ENCODE results near the gene TPM1.

- TF ChIP-seq CC2D1A (IDR thresholded peaks at IDR 0.05), result no peak
- no peak for TF ChIP-seq MCM2 (IDR thresholded peaks at IDR 0.05; ENCODE audit: low read depth)
- TF ChIP-seq JUNB (CRISPR knock-in tag; conservative IDR thresholded peaks at IDR 0.05), result no peak
- no peak for TF ChIP-seq FIP1L1 (IDR thresholded peaks at IDR 0.05; ENCODE audit: low read depth, low read length, poor library complexity, severe bottlenecking)
Measured at GRCh38 chr15:63041402-63041973, 1.1 kb upstream of the TPM1 start.
